Measurements from ENCODE around the gene VSIG4. TPM values are rescaled to one million over a fixed set of nuclear protein-coding genes. Genes with fewer than 3 reads are reported as not detected.
"Not testable (repeated sequence)": the region's sequence is repeated elsewhere in the genome, so short reads cannot be mapped to it uniquely, and the experiment has no call there.

The VSIG4 gene, protein sequence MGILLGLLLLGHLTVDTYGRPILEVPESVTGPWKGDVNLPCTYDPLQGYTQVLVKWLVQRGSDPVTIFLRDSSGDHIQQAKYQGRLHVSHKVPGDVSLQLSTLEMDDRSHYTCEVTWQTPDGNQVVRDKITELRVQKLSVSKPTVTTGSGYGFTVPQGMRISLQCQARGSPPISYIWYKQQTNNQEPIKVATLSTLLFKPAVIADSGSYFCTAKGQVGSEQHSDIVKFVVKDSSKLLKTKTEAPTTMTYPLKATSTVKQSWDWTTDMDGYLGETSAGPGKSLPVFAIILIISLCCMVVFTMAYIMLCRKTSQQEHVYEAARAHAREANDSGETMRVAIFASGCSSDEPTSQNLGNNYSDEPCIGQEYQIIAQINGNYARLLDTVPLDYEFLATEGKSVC
- not detected in 2 replicates for total RNA-seq (2014; rRNA removed; shearing (Covaris generic))

DNA sequence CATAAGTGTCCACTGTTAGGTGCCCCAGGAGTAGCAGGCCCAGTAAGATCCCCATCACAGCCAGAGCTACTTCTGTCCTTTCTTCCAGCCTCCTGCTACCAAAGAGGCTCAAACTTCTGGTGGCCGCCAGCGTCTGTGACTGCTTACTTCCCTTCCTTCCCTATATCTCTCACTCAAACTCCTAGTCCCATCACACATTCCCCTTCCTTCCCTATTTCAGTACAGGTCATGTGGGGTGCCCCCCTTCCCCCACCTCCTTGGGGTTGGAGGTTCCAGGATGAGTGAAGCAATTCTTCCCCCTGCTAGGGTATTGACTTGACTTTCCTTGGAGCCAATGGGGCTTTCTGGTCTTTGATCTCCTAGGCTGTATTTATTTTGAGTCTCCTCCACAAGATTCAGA is at the start of gene VSIG4:
Gene VSIG4 (minus strand): TSS at position 137 of the 400 bp plus-strand sequence. CDS start 82 bp downstream, at position 55.
- DNase-seq (ENCODE audit: low spot score), result no peak

DNA sequence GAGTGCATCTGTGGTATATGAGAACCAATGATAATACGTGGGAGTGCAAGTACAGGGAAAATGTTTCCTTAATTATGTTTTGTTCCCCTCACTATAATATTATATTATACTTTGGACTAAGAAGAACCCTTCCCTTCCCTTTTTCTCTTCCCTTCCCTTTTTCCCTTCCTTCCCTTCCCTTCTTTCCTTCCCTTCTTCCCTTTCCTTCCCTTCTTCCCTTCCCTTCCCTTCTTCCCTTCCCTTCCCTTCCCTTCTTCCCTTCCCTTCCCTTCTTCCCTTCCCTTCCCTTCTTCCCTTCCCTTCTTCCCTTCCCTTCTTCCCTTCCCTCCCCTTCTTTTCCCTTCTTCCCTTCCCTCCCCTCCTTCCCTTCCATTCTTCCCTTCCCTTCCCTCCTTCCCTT is 36.9 kb upstream of the VSIG4 start:
- DNase-seq (ENCODE audit: low spot score), result no peak

- DNase-seq (ENCODE audit: low spot score), result no peak
Observed at GRCh38 chrX:66074920-66075879, 35.3 kb upstream of the VSIG4 start.

DNA sequence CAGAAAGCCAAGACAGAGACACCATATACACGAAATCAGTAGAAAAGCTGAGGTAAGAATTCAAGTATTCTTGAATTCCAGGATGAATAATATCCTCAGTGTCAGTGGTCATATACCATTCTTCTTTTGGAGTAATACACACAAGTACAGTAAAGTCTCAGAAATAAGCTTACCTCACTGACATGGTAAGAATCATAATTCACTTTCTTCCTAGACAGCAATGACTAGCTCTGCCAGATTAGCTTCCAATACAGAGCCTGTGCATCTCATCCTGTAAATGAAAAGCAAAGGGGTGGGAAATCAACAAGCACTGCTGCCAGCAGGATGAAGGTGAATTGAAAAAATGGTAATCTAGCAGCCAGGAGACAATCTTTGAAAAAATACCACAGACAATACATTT is 31.2 kb upstream of the VSIG4 start:
- no peak for DNase-seq (ENCODE audit: low spot score)

- DNase-seq (ENCODE audit: low spot score), result no peak
Observed at GRCh38 chrX:66064261-66064660, 24.4 kb upstream of the VSIG4 start.

DNA sequence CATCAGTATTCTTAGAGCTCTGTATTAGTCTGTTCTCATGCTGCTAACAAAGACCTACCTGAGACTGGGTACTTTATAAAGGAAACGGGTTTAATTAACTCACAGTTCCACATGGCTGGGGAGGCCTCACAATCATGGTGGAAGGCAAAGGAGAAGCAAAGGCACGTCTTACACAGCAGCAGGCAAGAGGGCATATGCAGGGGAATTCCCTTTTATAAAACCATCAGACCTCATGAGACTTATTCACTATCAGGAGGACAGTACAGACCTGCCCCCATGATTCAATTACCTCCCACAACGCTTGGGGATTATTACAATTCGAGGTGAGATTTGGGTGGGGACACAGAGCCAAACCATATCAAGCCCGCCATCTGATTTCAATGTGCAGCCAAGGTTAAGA is 17.1 kb upstream of the VSIG4 start:
- DNase-seq (ENCODE audit: low spot score), result not testable (repeated sequence)

GRCh38 chrX:66054978-66055377 is 15.1 kb upstream of the VSIG4 start:
- no peak for DNase-seq (ENCODE audit: low spot score)

DNA sequence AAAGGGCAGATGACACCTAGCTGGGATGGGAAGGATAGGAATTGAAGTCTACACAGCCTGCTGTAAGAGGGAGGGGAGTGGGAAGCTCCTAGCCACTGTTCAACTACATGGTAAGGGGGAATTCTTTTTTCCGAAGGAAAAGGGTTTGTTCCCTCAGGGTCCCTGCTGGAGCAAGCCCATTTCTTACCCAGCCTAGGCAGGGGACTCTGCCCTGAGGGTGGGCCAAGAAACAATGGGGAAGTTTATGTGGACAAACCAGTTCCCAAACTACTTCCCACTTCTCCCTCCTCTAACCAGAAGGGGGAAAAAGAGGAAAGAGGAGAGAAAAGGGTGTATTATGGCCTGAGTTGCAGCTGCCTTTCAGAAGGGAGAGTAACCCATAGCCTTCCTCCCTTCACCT is 13.5 kb upstream of the VSIG4 start:
- no peak for DNase-seq (ENCODE audit: low spot score)

GRCh38 chrX:66051980-66052379 is 12.1 kb upstream of the VSIG4 start:
- DNase-seq (ENCODE audit: low spot score), result no peak

DNA sequence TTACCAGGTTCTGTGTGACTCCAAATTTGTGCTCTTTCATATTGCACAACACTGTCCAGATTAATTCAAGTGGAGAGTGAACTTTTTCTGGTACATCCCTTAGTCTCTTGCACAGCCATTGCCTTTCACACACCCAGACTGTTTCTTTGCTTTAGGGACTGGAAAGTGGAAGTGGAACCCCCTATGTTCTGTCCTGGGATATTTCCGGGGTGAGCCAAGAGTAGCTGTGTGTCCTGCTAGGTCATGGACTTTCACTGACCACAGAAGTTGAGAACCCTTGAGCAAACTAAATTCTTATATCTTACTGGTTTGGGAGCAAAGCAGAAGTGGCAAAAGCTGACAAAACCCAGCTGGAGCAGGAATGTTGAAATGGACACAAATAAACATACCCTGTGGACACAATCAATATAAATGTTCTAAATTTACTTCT is 10.3 kb upstream of the VSIG4 start:
- no peak for DNase-seq (ENCODE audit: low spot score)

GRCh38 chrX:66049056-66049455 is 9.2 kb upstream of the VSIG4 start:
- DNase-seq (ENCODE audit: low spot score), result no peak

DNA sequence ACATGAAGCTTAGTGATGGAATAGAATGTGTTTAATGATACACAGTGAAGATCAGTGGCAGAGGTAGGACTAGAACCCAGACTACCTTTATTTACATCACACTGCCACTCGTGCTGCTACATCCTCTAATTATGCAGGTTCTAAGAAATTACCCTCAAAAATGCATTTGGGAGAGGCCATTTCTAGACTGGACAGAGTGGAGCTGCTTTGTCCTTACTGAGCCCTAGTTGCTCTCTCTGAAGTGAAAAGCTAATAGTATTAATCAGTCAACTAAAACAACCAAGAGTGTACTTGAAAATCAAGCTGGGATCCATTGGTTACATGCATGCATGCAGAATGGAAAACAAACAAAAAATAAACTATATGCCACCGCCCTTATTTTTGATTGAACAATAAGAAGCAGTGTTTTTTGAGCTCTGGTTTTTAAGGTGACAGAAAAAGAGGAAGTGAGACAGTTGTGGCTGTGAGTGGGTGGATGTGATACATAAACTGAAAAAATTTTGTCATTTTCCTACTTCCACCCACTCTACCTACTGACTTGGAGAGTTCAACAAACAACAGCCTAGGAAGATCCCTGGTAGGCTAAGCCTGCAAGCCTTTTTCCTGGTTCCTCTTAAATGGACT is 6.8 kb upstream of the VSIG4 start:
- no peak for DNase-seq (ENCODE audit: low spot score)

DNA sequence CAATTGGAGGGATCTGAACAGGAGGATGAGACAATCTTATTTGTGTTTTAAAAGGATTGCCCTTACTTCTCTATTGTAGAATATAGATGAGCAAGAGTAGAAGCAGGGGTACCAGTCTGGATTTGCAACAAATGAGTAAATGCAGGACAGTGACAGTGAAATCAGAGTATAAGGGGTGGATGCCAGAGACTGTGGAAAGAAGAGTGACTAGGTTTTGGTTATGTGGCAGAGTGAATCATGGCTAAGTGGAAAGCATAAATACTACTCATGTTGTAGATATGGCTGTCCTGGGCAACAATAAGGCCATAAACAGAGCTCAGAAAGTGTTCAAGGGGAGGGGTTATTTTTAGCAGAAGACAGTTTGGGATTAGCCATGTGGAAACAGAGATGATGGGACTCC is 6.0 kb upstream of the VSIG4 start:
- no peak for DNase-seq (ENCODE audit: low spot score)

- DNase-seq (ENCODE audit: low spot score), result no peak
Observed at GRCh38 chrX:66043584-66043983, 3.7 kb upstream of the VSIG4 start.

DNA sequence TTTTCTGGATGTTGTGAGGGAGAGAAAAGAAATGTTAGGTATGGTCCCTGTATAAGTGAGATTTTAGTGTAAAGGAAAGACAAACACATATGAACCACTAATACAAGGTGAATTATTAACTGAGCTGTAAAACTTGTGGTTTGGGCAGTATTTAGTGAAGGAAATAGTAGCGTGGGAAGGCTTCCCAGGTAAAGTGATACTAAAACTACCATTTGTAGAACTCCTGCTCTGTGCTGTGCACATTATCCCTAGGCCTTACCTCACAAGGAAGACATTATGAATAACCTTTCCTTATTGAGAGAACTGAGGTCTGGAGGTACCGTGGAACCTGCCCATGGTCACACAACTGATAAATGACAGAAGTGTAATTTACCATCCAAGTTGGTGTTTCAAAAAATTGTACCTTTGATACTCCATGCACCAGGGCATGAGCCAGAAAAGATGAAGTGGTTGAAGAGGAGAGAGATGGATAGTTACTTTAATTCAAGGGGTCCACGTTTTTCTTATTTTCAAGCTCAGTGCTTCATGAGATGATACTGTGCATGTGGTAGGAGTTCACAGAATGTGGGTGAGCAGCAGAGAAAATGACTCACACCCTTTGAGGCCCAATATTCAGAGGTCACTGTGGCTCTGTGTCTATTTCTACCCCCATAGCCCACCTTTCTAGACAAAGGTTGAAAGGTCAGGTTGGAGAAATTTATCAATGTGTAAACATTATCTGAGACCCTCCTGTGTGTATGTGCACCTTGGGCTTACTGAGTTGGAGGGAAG is 2.6 kb upstream of the VSIG4 start:
- peak; percentile 31 for DNase-seq (ENCODE audit: low spot score)

DNA sequence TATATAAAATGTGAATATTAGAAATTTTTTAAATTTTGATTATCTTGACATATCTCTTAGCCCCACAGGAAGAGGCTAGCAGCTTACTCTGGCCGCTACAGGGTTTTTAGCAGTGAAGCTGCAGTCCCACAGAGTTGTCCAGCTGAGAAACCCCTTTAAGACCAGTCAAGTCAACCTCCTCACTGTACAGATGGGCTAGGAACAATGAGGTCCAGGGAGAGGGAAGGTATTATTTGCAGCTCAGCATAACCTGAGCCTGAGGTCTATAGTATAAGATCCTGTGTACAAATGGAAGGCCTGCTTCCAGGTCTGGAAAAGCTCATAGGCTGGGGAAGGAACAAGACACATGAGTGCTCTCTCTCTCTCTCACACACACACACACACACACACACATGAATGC is 1.8 kb downstream of the VSIG4 start:
- DNase-seq (ENCODE audit: low spot score), result no peak

GRCh38 chrX:66036231-66036630 is 3.6 kb downstream of the VSIG4 start:
- no peak for DNase-seq (ENCODE audit: low spot score)

DNA sequence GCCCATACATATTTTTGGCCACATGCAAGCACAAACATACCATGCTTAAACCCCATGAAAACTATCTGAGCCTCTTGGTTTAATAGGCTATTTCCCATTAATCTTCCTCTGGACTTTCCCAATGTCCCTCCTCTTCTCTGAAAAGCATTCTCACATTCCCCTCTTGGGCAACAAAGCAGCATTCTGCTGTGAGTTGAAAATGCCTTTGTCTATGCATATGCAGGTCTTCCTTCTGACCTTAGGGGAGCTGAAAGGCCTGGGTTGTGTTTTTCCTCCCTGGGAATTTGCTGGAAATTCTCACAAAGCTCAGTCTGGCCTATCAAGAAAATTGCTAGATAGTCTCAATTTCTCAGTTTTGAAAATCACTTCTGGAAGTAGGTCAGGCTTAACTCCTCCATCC is 4.2 kb downstream of the VSIG4 start:
- DNase-seq (ENCODE audit: low spot score), result no peak

DNA sequence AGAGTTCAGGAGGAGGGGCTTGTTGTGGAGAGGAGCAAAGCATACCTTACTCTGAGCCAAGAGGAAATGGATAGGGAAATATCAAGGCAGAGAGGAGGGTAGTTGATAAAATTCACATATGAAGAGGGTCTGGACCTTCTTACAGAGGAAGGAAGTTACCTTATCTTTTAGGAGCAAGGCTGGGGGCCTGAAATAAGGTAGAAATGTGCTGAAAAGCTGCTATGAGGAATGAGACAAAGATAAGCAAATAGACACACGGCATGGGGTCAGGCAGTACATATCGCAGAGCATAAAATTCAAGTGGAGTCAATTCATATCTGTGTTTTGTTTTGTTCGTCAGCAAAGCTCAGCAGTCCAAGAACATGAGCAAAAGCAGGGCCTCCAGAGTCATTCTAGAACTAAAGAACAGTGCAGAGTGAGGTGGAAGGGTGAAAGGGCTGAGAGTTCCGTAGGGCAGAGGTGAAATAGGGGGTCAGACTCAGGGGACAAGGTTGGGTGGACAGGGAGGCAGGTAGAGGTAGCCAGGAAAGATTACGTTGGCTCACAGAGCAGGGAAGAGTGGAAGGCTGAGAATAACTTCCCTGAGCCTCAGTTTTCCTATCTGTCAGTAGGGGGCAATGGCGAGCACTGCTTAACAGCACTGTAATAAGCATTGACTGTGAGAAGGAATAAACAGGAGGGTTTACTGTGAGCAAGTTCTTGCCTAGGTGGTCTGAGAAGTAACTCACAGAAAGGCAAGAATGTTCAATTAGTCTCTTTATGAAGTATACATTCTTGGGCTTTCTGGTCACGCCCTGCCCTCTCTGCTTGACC is 9.2 kb downstream of the VSIG4 start:
- peak; percentile 51 for DNase-seq (ENCODE audit: low spot score)

- no peak for DNase-seq (ENCODE audit: low spot score)
Observed at GRCh38 chrX:66028936-66029335, 10.9 kb downstream of the VSIG4 start.

Data from HT-29 (cell line).